ENCODE results near the gene NINJ1. TPM values are rescaled to one million over a fixed set of nuclear protein-coding genes. Genes with fewer than 3 reads are reported as not detected.

The NINJ1 gene, protein sequence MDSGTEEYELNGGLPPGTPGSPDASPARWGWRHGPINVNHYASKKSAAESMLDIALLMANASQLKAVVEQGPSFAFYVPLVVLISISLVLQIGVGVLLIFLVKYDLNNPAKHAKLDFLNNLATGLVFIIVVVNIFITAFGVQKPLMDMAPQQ
- 24.2 and 43.9 TPM in 2 replicates for total RNA-seq

DNA sequence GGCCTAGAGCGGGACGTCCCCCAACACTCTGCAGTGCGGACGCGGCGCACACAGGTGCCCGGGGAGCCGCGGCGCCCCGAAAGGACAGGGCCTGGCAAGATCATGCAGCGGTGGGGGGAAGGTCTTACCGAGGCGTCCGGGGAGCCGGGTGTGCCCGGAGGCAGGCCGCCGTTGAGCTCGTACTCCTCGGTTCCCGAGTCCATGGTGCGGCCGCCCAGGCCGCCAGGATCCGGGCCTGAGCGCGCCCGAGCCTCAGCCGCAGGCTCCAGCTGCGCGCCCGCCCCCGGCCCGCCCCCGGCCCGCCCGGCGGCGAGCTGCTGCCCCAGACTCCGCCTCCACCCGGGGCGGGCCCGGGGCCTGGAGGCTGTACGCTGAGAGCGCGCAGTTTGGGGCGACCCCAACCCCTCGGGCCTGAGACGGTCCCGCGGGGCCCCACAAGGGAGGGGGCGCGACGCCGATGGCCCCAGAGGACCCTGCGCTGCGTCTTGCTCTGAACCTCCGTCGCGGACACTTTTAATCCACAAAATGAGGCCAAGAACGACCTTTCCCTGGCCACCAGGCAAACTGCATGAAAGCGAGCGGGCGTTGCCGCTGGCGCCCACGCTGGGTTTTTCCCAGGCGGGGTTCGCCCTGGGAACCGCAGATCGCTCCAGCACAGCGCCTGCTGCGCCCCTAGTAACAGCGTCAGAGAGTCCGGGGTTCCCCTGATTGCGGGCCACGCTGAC is at the start of gene NINJ1:
TSS of gene NINJ1 (minus strand) at position 237 of the 725 bp plus-strand sequence. CDS start at position 203, 34 bp downstream.

DNA sequence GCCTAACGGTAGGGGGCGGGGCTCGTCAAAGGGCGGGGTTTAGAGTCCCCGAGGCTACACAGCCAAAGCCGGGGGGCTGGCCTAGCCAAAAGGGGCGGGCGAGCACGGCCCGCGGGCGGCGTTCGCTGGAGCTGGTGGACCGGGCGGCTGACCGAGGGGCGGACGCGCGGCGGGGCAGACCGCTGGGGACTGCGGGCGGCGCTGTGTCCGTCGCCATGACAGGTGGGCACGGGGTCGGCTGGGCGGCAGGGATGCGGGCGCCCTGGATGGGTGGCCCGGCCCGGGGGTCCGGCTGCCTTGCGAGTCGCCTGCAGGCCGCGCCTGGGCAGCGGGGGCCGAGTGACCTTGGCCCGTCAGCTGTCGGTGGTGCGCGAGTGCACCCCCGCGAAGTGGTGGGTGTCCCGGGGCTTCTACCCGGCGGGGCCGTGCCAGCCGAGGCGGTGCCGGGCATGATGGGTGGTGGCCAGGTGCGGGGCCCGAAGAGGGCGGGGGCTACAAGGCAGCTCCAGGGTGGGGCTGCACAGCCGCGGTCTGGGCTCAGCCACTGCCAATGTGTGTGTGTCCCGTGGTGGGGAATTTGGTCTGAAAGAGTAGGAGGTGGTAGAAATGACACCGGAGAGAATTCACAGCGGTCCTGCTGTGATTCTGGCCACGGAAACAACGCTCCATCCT is 37.8 kb downstream of the NINJ1 start, which contains the start of gene CARD19:
TSS of gene CARD19 (plus strand) at position 87 of the 672 bp plus-strand sequence. CDS start at position 216, 129 bp downstream.

Other genes with a start within 250 kb of the NINJ1 start
- gene FGD3, start 186.7 kb downstream of the NINJ1 start, total RNA-seq: 1.5 and 2.2 TPM in 2 replicates
- gene SUSD3, start 75.5 kb downstream of the NINJ1 start, total RNA-seq: not detected in 2 replicates
- 75.9 and 77.7 TPM in 2 replicates for gene CARD19, start 38.0 kb downstream of the NINJ1 start, total RNA-seq
- 0.23 and 0.71 TPM in 2 replicates for gene WNK2, start 49.9 kb upstream of the NINJ1 start, total RNA-seq